OCI-LY1 (cell line): ENCODE data around the gene NCF2.
"Not testable (repeated sequence)": the region's sequence is repeated elsewhere in the genome, so short reads cannot be mapped to it uniquely, and the experiment has no call there.

Experiments used
- H2AFZ ChIP-seq: fragments of 200-600 bp; sonication (generic), shearing (Covaris generic); 2 replicates; pipeline ENCODE4 v1.6.0; 2014; ENCODE audit warnings: antibody characterized with exemption, mild to moderate bottlenecking, low read length
- H3F3A ChIP-seq: fragments of 200-600 bp; sonication (generic), shearing (Covaris generic); 2 replicates; pipeline ENCODE4 v1.6.0; 2014; ENCODE audit warnings: mild to moderate bottlenecking, antibody characterized with exemption, low read length, moderate library complexity; ENCODE audit not compliant: insufficient read depth
- H3K27ac ChIP-seq: fragments of 200-600 bp; sonication (generic); 2 replicates; pipeline ENCODE4 v1.5.1; 2014; ENCODE audit warnings: low read length, mixed run types, mild to moderate bottlenecking, low read depth; ENCODE audit not compliant: poor library complexity, severe bottlenecking
- H3K27me3 ChIP-seq: fragments of 200-600 bp; sonication (generic); 2 replicates; pipeline ENCODE4 v1.6.0; 2014; ENCODE audit warnings: antibody characterized with exemption, mild to moderate bottlenecking, low read length, moderate library complexity; ENCODE audit not compliant: insufficient read depth
- H3K36me3 ChIP-seq: fragments of 200-600 bp; sonication (generic); 2 replicates; pipeline ENCODE4 v1.6.1; 2014; ENCODE audit warnings: mild to moderate bottlenecking, antibody characterized with exemption, low read length, moderate library complexity, mixed read lengths; ENCODE audit not compliant: insufficient read depth
- H3K4me1 ChIP-seq: fragments of 200-600 bp; sonication (generic); 2 replicates; pipeline ENCODE4 v1.5.1; 2014; ENCODE audit warnings: mild to moderate bottlenecking, low read length, moderate library complexity; ENCODE audit not compliant: insufficient read depth, severe bottlenecking
- H3K4me2 ChIP-seq: fragments of 200-600 bp; sonication (generic), shearing (Covaris generic); 2 replicates; pipeline ENCODE4 v1.6.1; 2014; ENCODE audit warnings: low read length
- H3K4me3 ChIP-seq: fragments of 200-600 bp; sonication (generic); 2 replicates; pipeline ENCODE4 v1.5.1; 2014; ENCODE audit warnings: low read length, low read depth, mild to moderate bottlenecking, mixed read lengths; ENCODE audit not compliant: poor library complexity, severe bottlenecking
- H3K79me2 ChIP-seq: fragments of 200-600 bp; shearing (Covaris generic); 2 replicates; pipeline ENCODE4 v1.6.1; 2016; ENCODE audit warnings: mixed run types, low read length, mixed read lengths; ENCODE audit not compliant: insufficient read depth
- H3K9ac ChIP-seq: fragments of 200-600 bp; sonication (generic), shearing (Covaris generic); 2 replicates; pipeline ENCODE4 v1.6.1; 2014; ENCODE audit warnings: mild to moderate bottlenecking, low read length, mixed read lengths
- H3K9me2 ChIP-seq: fragments of 200-600 bp; sonication (generic), shearing (Covaris generic); 2 replicates; pipeline ENCODE4 v1.6.1; 2014; ENCODE audit warnings: low read depth, mild to moderate bottlenecking, low read length, mixed read lengths
- H3K9me3 ChIP-seq: fragments of 200-600 bp; shearing (Covaris generic); 2 replicates; pipeline ENCODE4 v1.6.1; 2014; ENCODE audit warnings: low read length, mixed read lengths
- H4K20me1 ChIP-seq: fragments of 200-600 bp; sonication (generic), shearing (Covaris generic); 2 replicates; pipeline ENCODE4 v1.6.0; 2016; ENCODE audit warnings: mild to moderate bottlenecking, low read length; ENCODE audit not compliant: insufficient read depth
- CTCF ChIP-seq: fragments of 200-600 bp; sonication (generic), shearing (Covaris generic); IDR thresholded peaks from 2 replicates; pipeline ENCODE4 v1.5.1; 2017; ENCODE audit warnings: mild to moderate bottlenecking, antibody characterized with exemption, low read length, moderate library complexity, mixed read lengths
- EZH2 ChIP-seq: fragments of 200-600 bp; sonication (generic), shearing (Covaris generic); IDR thresholded peaks from 2 replicates; pipeline ENCODE4 v1.8.0; 2017; ENCODE audit warnings: borderline replicate concordance, mixed run types, mild to moderate bottlenecking, antibody characterized with exemption, low read length, moderate library complexity, mixed read lengths

The NCF2 gene

DNA sequence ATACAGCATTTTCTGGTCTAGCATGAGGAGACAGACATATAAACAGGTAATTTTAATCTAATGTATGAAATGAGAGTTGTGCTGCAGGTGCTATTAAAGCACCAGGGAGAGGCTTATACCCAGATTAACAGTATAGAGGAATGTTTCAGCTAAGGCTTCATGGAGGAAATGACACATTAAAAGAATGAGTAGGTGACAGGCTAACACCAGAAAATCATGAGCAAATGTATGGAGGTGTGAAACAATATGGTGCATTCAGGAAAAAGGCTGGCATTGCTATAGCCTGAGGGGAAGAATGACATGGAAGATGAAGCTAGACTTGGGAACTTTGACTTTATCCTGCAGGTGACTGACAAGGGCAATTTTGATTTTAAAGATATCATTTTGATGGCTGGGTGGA, 38.3 kb upstream of the NCF2 start:
- Histone ChIP-seq H3F3A (no peaks in the 10 kb centered on the region), H3K27me3 (no peaks in the 10 kb centered on the region), H3K4me2 (no peak overlapping the region), H3K4me1 (peaks cover 19% of the 10 kb centered on the region), H4K20me1 (no peaks in the 10 kb centered on the region), H3K9me3 (no peaks in the 10 kb centered on the region), H2AFZ (no peak overlapping the region), H3K36me3 (peaks cover 82% of the 10 kb centered on the region), H3K79me2 (peaks cover 15% of the 10 kb centered on the region), H3K9me2 (no peaks in the 10 kb centered on the region), H3K9ac (no peak overlapping the region), H3K4me3 (no peak overlapping the region), H3K27ac (no peak overlapping the region)
- TF ChIP-seq EZH2 = no peak
- no peak for TF ChIP-seq CTCF

GRCh38 chr1:183626236-183626635, 36.0 kb upstream of the NCF2 start:
- not testable (repeated sequence) for H3F3A ChIP-seq, H4K20me1 ChIP-seq, H3K9ac ChIP-seq, H3K4me2 ChIP-seq, H3K9me2 ChIP-seq, H2AFZ ChIP-seq, H3K27ac ChIP-seq, H3K9me3 ChIP-seq, H3K27me3 ChIP-seq, H3K79me2 ChIP-seq, H3K4me1 ChIP-seq, H3K4me3 ChIP-seq
- peaks cover 65% of the 10 kb centered on the region for H3K36me3 ChIP-seq

- no peak overlapping the region for H3K9ac ChIP-seq
- no peak overlapping the region for H3K27ac ChIP-seq
- no peaks in the 10 kb centered on the region for H3F3A ChIP-seq
- no peak overlapping the region for H2AFZ ChIP-seq
- H3K4me2 ChIP-seq = no peak overlapping the region
- H3K4me1 ChIP-seq = no peaks in the 10 kb centered on the region
- H3K27me3 ChIP-seq = no peaks in the 10 kb centered on the region
- peaks cover 34% of the 10 kb centered on the region; the same call in 1 of the 2 replicates for H3K36me3 ChIP-seq
- no peaks in the 10 kb centered on the region for H3K9me2 ChIP-seq
- no peaks in the 10 kb centered on the region for H4K20me1 ChIP-seq
- H3K9me3 ChIP-seq = no peaks in the 10 kb centered on the region
- no peaks in the 10 kb centered on the region for H3K79me2 ChIP-seq
- TF ChIP-seq EZH2 = no peak
- peak; percentile 81 for TF ChIP-seq CTCF
- H3K4me3 ChIP-seq = no peak overlapping the region
Observed at GRCh38 chr1:183622884-183623785, 32.9 kb upstream of the NCF2 start.

DNA sequence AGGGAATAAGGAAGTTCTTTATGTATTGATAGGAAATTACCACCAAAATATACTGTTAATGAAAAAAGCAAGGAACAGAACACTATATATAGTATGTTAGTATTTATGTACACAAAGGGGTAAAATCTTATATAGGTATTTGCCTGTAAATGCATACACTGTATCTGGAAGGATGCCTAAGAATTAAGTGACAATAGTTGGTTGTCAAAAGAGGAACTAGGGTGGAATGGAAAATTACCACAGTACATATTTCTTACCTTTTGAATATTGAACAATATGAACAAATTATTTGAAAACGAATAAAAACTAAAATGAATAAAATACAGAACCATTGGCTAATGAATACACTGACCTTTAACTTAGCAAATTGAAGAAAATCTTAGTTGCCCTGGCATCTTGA, 31.8 kb upstream of the NCF2 start:
- Histone ChIP-seq H3K9me3 (no peaks in the 10 kb centered on the region), H3K4me2 (no peak overlapping the region), H2AFZ (no peak overlapping the region), H3K27ac (no peak overlapping the region), H3F3A (no peaks in the 10 kb centered on the region), H3K9ac (no peak overlapping the region), H3K9me2 (no peaks in the 10 kb centered on the region), H4K20me1 (no peaks in the 10 kb centered on the region), H3K4me3 (no peak overlapping the region), H3K27me3 (no peaks in the 10 kb centered on the region), H3K4me1 (no peaks in the 10 kb centered on the region), H3K36me3 (peaks cover 25% of the 10 kb centered on the region; the same call in 1 of the 2 replicates), H3K79me2 (no peaks in the 10 kb centered on the region)
- TF ChIP-seq EZH2 (no peak), CTCF (no peak)
